ENCODE results near the gene OR52E2. TPM values are rescaled to one million over a fixed set of nuclear protein-coding genes. Genes with fewer than 3 reads are reported as not detected.

Gene OR52E2
- total and polyA plus RNA-seq, 2 of the 4 experiments (the other 2 are of a cell fraction) = not detected

GRCh38 chr11:5088556-5088955 is 29.1 kb upstream of the OR52E2 start:
- no peak overlapping the region for H4K91ac ChIP-seq (ENCODE audit: insufficient read depth, low read depth, low read length)
- H2BK5ac ChIP-seq (ENCODE audit: low read depth, low read length, poor library complexity, severe bottlenecking) = no peak overlapping the region
- no peak overlapping the region for H3K23ac ChIP-seq (ENCODE audit: low read depth, low read length)
- no peak overlapping the region for H3K4me3 ChIP-seq (ENCODE audit: insufficient read depth, low read depth, low read length)
- H2BK120ac ChIP-seq (ENCODE audit: low read depth, low read length) = no peak overlapping the region
- ATAC-seq (ENCODE audit: low read depth) (no peak), DNase-seq (no peak)
- intact Hi-C loops (cut with micrococcal nuclease) = no loop called here
- no peak overlapping the region for H2BK20ac ChIP-seq (ENCODE audit: low read depth, low read length)
- H3K9ac ChIP-seq (ENCODE audit: low read depth, low read length) = no peak overlapping the region
- no peak overlapping the region for H2AK5ac ChIP-seq (ENCODE audit: low read depth, low read length)
- CTCF ChIA-PET = no interaction called here
- no peak overlapping the region for H3K14ac ChIP-seq (replicated peaks; ENCODE audit: low read depth, low read length)
- no peaks in the 10 kb centered on the region for H4K20me1 ChIP-seq (ENCODE audit: insufficient read depth, low read length)
- no peak overlapping the region for H3K4me2 ChIP-seq (ENCODE audit: low read depth, low read length)
- no peaks in the 10 kb centered on the region for H3K27me3 ChIP-seq (ENCODE audit: control insufficient read depth, insufficient read depth, low read length)
- no peak overlapping the region for H3K18ac ChIP-seq (ENCODE audit: low read depth, low read length)
- no peak overlapping the region for H4K8ac ChIP-seq (ENCODE audit: low read depth in 2 of 2, low read length in 2 of 2)
- no peak overlapping the region for H2BK15ac ChIP-seq (ENCODE audit: low read depth, low read length)
- H2AK9ac ChIP-seq (replicated peaks; ENCODE audit: low read depth, low read length, poor library complexity) = no peak overlapping the region
- in situ Hi-C loops (cut with MboI; ENCODE audit: low sequenced_read_pairs) = no loop called here
- dilution Hi-C loops (cut with HindIII; ENCODE audit: low sequenced_read_pairs, unreplicated experiment) = no loop called here
- H3K27ac ChIP-seq (ENCODE audit: insufficient read depth, low read length) = no peak overlapping the region
- BruUV-seq (replicated peaks) = no TSS peak
- no peaks in the 10 kb centered on the region for H3K4me1 ChIP-seq (ENCODE audit: control insufficient read depth, insufficient read depth, low read length)
- H3K79me1 ChIP-seq (ENCODE audit: low read depth in 1 of 2, low read length in 2 of 2) = no peaks in the 10 kb centered on the region
- no peak overlapping the region for H3K4ac ChIP-seq (ENCODE audit: low read depth, low read length)
- no peak overlapping the region for H2AFZ ChIP-seq (replicated peaks; ENCODE audit: low read length, poor library complexity)
- no peaks in the 10 kb centered on the region for H3K36me3 ChIP-seq (ENCODE audit: control insufficient read depth, insufficient read depth, low read length)
- no peak overlapping the region for H3K56ac ChIP-seq (ENCODE audit: extremely low read depth, insufficient read depth, low read length)
- H4K5ac ChIP-seq (ENCODE audit: low read depth, low read length) = no peak overlapping the region
- POLR2A ChIA-PET (ENCODE audit: unreplicated experiment) = no interaction called here
- H3K9me1 ChIP-seq (ENCODE audit: insufficient read depth, low read length) = no peaks in the 10 kb centered on the region
- no peaks in the 10 kb centered on the region for H3K9me3 ChIP-seq (ENCODE audit: control insufficient read depth, insufficient read depth, low read length)
- TF ChIP-seq BHLHE40 (IDR thresholded peaks at IDR 0.05; ENCODE audit: low read depth, low read length) = no peak
- no peak for TF ChIP-seq SMC3 (IDR thresholded peaks at IDR 0.05; ENCODE audit: low read depth, low read length)
